Measurements from ENCODE around the gene CPSF2. TPM values are rescaled to one million over a fixed set of nuclear protein-coding genes. Genes with fewer than 3 reads are reported as not detected.

CPSF2 gene
- total RNA-seq = 81.7 and 91.1 TPM in 2 replicates
- long read RNA-seq, full-length matches to known transcripts = 28 of 158 reads
- long read RNA-seq, partial matches to known transcripts = 110 of 158 reads
- long read RNA-seq, other reads (novel, unspliced or antisense) = 20 of 158 reads

DNA sequence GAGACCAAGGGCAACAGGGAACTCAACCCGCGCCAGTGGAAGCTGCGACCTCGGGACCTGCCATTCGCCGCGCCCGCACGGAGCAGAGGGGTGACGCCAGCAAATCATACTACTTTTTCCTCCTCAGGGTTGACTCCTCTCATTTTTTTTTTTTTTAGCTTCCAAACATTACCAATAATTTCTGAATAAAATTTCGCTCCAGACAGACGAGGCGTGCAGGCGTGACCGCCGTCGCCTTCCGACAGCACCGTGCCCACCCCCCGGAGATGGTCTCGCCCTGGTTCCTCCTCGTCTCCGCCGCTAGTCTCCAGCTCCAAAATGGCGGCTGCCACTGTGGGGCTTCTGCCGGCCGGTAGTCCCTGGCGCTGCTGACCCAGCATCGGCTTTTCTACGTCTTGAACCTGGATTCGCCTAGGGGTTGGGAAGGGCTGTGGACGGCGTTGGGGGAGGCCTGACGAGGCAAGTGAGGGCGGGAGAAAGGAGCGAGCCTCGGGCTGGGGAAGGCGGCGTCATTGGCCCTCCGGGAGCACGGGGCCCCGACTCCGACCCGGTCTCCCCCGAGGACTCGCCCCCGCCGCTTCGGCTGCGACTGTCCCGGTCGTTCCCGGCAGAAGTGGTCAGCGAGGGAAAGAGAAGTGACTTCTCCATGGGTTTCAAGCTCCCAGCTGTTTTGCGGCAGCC lies at the start of gene CPSF2, which contains the start of gene NDUFB1:
CPSF2 (plus strand) TSS at position 300 of the 681 bp plus-strand sequence. CDS start 9,016 bp downstream, outside the sequence.
NDUFB1 (minus strand) TSS at position 37 of the 681 bp plus-strand sequence. CDS start 4,069 bp downstream, outside the sequence.
- H3K27me3 Mint-ChIP-seq (ENCODE audit: low read depth) = no peaks in the 10 kb centered on the region
- H3K9me3 Mint-ChIP-seq = no peaks in the 10 kb centered on the region
- H3K36me3 Mint-ChIP-seq (ENCODE audit: low read depth) = peaks cover under 1% of the 10 kb centered on the region
- H3K27ac Mint-ChIP-seq (ENCODE audit: unreplicated experiment) = peak within 1 kb of the TSS; percentile 100
- peaks cover 25% of the 10 kb centered on the region for H3K4me1 Mint-ChIP-seq
- DNase-seq (ENCODE audit: low read depth, low spot score) = peak; percentile 76
- H3K4me3 Mint-ChIP-seq = peak within 1 kb of the TSS; percentile 98
- no peak for TF ChIP-seq CTCF (conservative IDR thresholded peaks at IDR 0.05)

GRCh38 chr14:92074555-92074954 lies 47.2 kb upstream of the CPSF2 start:
- H3K4me3 Mint-ChIP-seq = no peak overlapping the region
- no peak for TF ChIP-seq CTCF (conservative IDR thresholded peaks at IDR 0.05)
- H3K27me3 Mint-ChIP-seq (ENCODE audit: low read depth) = no peaks in the 10 kb centered on the region
- H3K9me3 Mint-ChIP-seq = no peaks in the 10 kb centered on the region
- peaks cover 2% of the 10 kb centered on the region for H3K36me3 Mint-ChIP-seq (ENCODE audit: low read depth)
- H3K4me1 Mint-ChIP-seq = no peaks in the 10 kb centered on the region
- DNase-seq (ENCODE audit: low read depth, low spot score) = no peak
- no peak overlapping the region for H3K27ac Mint-ChIP-seq (ENCODE audit: unreplicated experiment)

DNA sequence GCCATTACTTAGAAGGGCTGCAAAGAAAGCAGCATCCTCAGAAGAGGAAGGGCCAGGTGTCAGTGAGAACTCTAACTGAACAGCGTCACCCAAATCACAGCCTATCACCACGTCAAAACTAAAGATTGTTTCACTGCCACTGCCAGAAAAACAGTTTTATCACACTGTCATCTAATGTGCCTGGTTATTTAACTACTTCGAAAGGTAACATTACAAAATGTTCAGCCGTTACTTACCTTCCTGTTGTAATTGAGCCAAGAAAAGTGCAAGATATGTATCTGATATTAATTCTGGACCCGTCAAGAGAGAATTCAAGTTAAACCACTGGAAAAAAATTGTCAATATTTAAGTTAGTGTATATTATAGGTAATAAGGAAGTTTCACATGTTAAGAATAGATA lies 33.3 kb upstream of the CPSF2 start:
- no peak overlapping the region for H3K4me3 Mint-ChIP-seq
- no peaks in the 10 kb centered on the region for H3K9me3 Mint-ChIP-seq
- TF ChIP-seq CTCF (conservative IDR thresholded peaks at IDR 0.05) = no peak
- no peaks in the 10 kb centered on the region for H3K4me1 Mint-ChIP-seq
- H3K27ac Mint-ChIP-seq (ENCODE audit: unreplicated experiment) = no peak overlapping the region
- H3K27me3 Mint-ChIP-seq (ENCODE audit: low read depth) = no peaks in the 10 kb centered on the region
- no peak for DNase-seq (ENCODE audit: low read depth, low spot score)
- peaks cover 17% of the 10 kb centered on the region for H3K36me3 Mint-ChIP-seq (ENCODE audit: low read depth)

GRCh38 chr14:92093320-92093719 lies 28.4 kb upstream of the CPSF2 start:
- Mint-ChIP-seq H3K27me3 (ENCODE audit: low read depth) (no peaks in the 10 kb centered on the region), H3K27ac (ENCODE audit: unreplicated experiment) (no peak overlapping the region), H3K4me3 (no peak overlapping the region), H3K4me1 (no peaks in the 10 kb centered on the region), H3K36me3 (ENCODE audit: low read depth) (peaks cover 6% of the 10 kb centered on the region), H3K9me3 (no peaks in the 10 kb centered on the region)
- DNase-seq (ENCODE audit: low read depth, low spot score) = no peak
- no peak for TF ChIP-seq CTCF (conservative IDR thresholded peaks at IDR 0.05)

GRCh38 chr14:92099802-92100201 lies 22.0 kb upstream of the CPSF2 start:
- H3K4me3 Mint-ChIP-seq = no peak overlapping the region
- no peak for TF ChIP-seq CTCF (conservative IDR thresholded peaks at IDR 0.05)
- peaks cover 3% of the 10 kb centered on the region for H3K36me3 Mint-ChIP-seq (ENCODE audit: low read depth)
- no peak for DNase-seq (ENCODE audit: low read depth, low spot score)
- no peak overlapping the region for H3K27ac Mint-ChIP-seq (ENCODE audit: unreplicated experiment)
- H3K27me3 Mint-ChIP-seq (ENCODE audit: low read depth) = no peaks in the 10 kb centered on the region
- peaks cover 10% of the 10 kb centered on the region for H3K4me1 Mint-ChIP-seq
- no peaks in the 10 kb centered on the region for H3K9me3 Mint-ChIP-seq

All from neural crest cell (in vitro differentiated cells).